Measurements from ENCODE around the gene EPC1.
"Not testable (repeated sequence)": the region's sequence is repeated elsewhere in the genome, so short reads cannot be mapped to it uniquely, and the experiment has no call there.

The EPC1 gene

GRCh38 chr10:32346551-32347362 is at the start of gene EPC1:
Gene EPC1 (minus strand): TSS chr10:32347158. CDS start chr10:32346915, 243 bp downstream.
- DNase-seq (ENCODE audit: low read depth): peak; percentile 42

GRCh38 chr10:32393911-32394310 is 47.0 kb upstream of the EPC1 start:
- no peak for DNase-seq (ENCODE audit: low read depth)

- not testable (repeated sequence) for DNase-seq (ENCODE audit: low read depth)
These were observed 45.3 kb upstream of the EPC1 start for GRCh38 chr10:32392284-32392683.

- no peak for DNase-seq (ENCODE audit: low read depth)
These were observed 43.2 kb upstream of the EPC1 start for GRCh38 chr10:32390193-32390592.

GRCh38 chr10:32388258-32389027 is 41.5 kb upstream of the EPC1 start:
- DNase-seq (ENCODE audit: low read depth): no peak

GRCh38 chr10:32386623-32387260 is 39.8 kb upstream of the EPC1 start:
- DNase-seq (ENCODE audit: low read depth): no peak

- no peak for DNase-seq (ENCODE audit: low read depth)
These were observed 37.2 kb upstream of the EPC1 start for GRCh38 chr10:32384171-32384570.

- DNase-seq (ENCODE audit: low read depth): no peak
These were observed 34.2 kb upstream of the EPC1 start for GRCh38 chr10:32381165-32381564.

GRCh38 chr10:32379950-32380551 is 33.1 kb upstream of the EPC1 start:
- no peak for DNase-seq (ENCODE audit: low read depth)

GRCh38 chr10:32379318-32379949 is 32.5 kb upstream of the EPC1 start:
- DNase-seq (ENCODE audit: low read depth): no peak

- no peak for DNase-seq (ENCODE audit: low read depth)
These were observed 31.7 kb upstream of the EPC1 start for GRCh38 chr10:32378363-32379317.

GRCh38 chr10:32377458-32378259 is 30.7 kb upstream of the EPC1 start:
- DNase-seq (ENCODE audit: low read depth): no peak

- no peak for DNase-seq (ENCODE audit: low read depth)
These were observed 29.8 kb upstream of the EPC1 start for GRCh38 chr10:32376771-32377170.

- no peak for DNase-seq (ENCODE audit: low read depth)
These were observed 29.1 kb upstream of the EPC1 start for GRCh38 chr10:32376097-32376496.

GRCh38 chr10:32375631-32376030 is 28.7 kb upstream of the EPC1 start:
- DNase-seq (ENCODE audit: low read depth): no peak

- DNase-seq (ENCODE audit: low read depth): no peak
These were observed 27.6 kb upstream of the EPC1 start for GRCh38 chr10:32374605-32375004.

GRCh38 chr10:32373496-32373895 is 26.5 kb upstream of the EPC1 start:
- DNase-seq (ENCODE audit: low read depth): no peak

GRCh38 chr10:32373031-32373430 is 26.1 kb upstream of the EPC1 start:
- DNase-seq (ENCODE audit: low read depth): no peak

- no peak for DNase-seq (ENCODE audit: low read depth)
These were observed 25.3 kb upstream of the EPC1 start for GRCh38 chr10:32372000-32372875.
